ENCODE results near the gene TSEN2. TPM values are rescaled to one million over a fixed set of nuclear protein-coding genes. Genes with fewer than 3 reads are reported as not detected.
"Not testable (repeated sequence)": the region's sequence is repeated elsewhere in the genome, so short reads cannot be mapped to it uniquely, and the experiment has no call there.

TSEN2 gene
- total RNA-seq, 1 donor from 2014 or later, result 8.6 TPM

DNA sequence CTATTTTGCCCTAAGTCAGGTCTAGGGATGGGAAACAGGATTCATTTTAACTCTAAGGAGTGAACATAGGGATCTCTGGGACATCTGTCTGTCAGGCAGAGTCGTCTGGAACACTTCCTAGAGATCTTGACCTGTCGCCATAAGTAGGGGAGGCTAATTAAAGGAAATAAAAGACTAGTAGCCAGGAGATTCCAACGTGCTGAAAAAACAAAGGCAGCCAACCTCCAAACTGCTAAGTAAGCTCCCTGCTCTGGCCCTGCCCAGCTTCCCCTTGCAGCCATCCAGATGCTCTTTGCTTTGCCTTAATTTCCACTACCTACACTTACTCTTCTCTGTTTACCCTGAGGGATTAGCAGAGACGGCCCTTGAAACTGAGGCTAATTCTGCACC is 18.4 kb upstream of the TSEN2 start:
- H3K9me3 Mint-ChIP-seq (ENCODE audit: low read depth), result no peaks in the 10 kb centered on the region
- no peak overlapping the region for H3K4me3 Mint-ChIP-seq (ENCODE audit: unreplicated experiment)
- no peaks in the 10 kb centered on the region for H3K27me3 Mint-ChIP-seq (ENCODE audit: low read depth)
- no peak for DNase-seq (ENCODE audit: low spot score)
- H3K27ac Mint-ChIP-seq (ENCODE audit: unreplicated experiment), result no peak overlapping the region
- no peaks in the 10 kb centered on the region for H3K36me3 Mint-ChIP-seq (ENCODE audit: low read depth)
- H3K4me1 Mint-ChIP-seq (ENCODE audit: low read depth), result peaks cover 22% of the 10 kb centered on the region
- TF ChIP-seq, protein P1, sequence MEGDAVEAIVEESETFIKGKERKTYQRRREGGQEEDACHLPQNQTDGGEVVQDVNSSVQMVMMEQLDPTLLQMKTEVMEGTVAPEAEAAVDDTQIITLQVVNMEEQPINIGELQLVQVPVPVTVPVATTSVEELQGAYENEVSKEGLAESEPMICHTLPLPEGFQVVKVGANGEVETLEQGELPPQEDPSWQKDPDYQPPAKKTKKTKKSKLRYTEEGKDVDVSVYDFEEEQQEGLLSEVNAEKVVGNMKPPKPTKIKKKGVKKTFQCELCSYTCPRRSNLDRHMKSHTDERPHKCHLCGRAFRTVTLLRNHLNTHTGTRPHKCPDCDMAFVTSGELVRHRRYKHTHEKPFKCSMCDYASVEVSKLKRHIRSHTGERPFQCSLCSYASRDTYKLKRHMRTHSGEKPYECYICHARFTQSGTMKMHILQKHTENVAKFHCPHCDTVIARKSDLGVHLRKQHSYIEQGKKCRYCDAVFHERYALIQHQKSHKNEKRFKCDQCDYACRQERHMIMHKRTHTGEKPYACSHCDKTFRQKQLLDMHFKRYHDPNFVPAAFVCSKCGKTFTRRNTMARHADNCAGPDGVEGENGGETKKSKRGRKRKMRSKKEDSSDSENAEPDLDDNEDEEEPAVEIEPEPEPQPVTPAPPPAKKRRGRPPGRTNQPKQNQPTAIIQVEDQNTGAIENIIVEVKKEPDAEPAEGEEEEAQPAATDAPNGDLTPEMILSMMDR (IDR thresholded peaks at IDR 0.05), result no peak

DNA sequence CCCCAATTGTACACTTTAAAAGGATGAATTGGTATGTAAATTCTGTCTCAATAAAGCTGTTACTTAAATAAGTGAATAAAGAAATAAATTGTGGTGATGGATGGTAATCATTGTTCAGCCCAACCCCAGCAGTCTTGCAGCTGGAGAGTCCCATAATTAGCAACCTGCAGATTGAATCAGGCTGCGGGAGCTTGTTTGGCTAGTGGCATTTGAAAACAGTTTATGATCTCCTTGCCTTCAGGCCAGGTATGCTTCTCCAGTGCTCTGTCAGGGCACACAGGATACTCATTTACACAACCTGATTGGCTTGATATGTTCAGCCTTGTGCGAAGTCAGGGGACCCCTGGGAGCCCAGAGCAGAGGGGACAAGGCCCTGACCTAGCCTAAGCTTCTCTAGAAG is 16.5 kb upstream of the TSEN2 start:
- Mint-ChIP-seq H3K27ac (ENCODE audit: unreplicated experiment) (no peak overlapping the region), H3K4me3 (ENCODE audit: unreplicated experiment) (no peak overlapping the region), H3K36me3 (ENCODE audit: low read depth) (no peaks in the 10 kb centered on the region), H3K27me3 (ENCODE audit: low read depth) (no peaks in the 10 kb centered on the region), H3K9me3 (ENCODE audit: low read depth) (no peaks in the 10 kb centered on the region), H3K4me1 (ENCODE audit: low read depth) (peaks cover 35% of the 10 kb centered on the region)
- no peak for DNase-seq (ENCODE audit: low spot score)
- TF ChIP-seq, protein P1 (IDR thresholded peaks at IDR 0.05), result no peak

DNA sequence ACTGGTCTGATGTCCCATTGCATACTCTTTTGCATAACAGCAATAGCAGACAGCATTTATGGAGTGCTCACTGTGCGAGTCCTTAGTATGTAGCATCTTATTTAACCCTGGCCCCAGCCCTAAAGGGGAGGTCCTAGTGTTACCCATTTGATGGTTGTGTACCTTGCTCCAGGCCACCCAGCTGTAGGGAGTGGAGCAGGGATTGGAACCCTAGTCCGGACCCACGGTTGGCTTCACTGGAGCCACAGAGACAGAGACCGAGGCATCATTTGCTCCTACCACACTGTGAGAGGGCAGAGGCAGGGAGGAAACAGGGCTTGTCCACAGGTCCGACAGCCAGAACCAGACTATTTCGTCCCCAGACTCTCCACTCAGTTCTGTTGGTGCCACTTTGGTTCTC is 16.0 kb upstream of the TSEN2 start:
- H3K9me3 Mint-ChIP-seq (ENCODE audit: low read depth), result no peaks in the 10 kb centered on the region
- no peak for DNase-seq (ENCODE audit: low spot score)
- H3K27ac Mint-ChIP-seq (ENCODE audit: unreplicated experiment), result no peak overlapping the region
- H3K36me3 Mint-ChIP-seq (ENCODE audit: low read depth), result no peaks in the 10 kb centered on the region
- peaks cover 35% of the 10 kb centered on the region for H3K4me1 Mint-ChIP-seq (ENCODE audit: low read depth)
- TF ChIP-seq, protein P1 (IDR thresholded peaks at IDR 0.05), result no peak
- no peaks in the 10 kb centered on the region for H3K27me3 Mint-ChIP-seq (ENCODE audit: low read depth)
- no peak overlapping the region for H3K4me3 Mint-ChIP-seq (ENCODE audit: unreplicated experiment)

DNA sequence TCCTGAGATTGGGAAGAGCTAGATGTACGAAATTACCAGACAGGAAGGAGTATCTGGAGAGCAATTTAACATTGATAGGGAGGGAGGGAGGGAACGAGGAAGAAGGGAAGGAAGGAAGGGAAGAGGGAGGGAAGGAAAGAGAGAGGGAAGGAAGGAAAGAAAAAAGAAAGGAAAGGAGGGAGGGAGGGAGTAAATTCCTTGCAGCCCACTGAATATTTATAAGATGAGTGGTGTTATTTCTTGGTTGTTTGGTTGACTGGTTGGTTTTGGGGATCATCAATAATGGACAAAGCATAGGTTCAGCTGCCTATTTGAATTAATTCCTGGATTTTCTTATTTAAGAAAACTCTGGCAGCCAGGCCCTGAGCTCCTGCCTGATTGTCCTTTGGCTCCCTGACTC is 15.5 kb upstream of the TSEN2 start:
- H3K4me1 Mint-ChIP-seq (ENCODE audit: low read depth), result peaks cover 35% of the 10 kb centered on the region
- H3K27ac Mint-ChIP-seq (ENCODE audit: unreplicated experiment), result no peak overlapping the region
- no peak for DNase-seq (ENCODE audit: low spot score)
- no peaks in the 10 kb centered on the region for H3K27me3 Mint-ChIP-seq (ENCODE audit: low read depth)
- no peaks in the 10 kb centered on the region for H3K36me3 Mint-ChIP-seq (ENCODE audit: low read depth)
- TF ChIP-seq, protein P1 (IDR thresholded peaks at IDR 0.05), result no peak
- no peaks in the 10 kb centered on the region for H3K9me3 Mint-ChIP-seq (ENCODE audit: low read depth)
- H3K4me3 Mint-ChIP-seq (ENCODE audit: unreplicated experiment), result no peak overlapping the region

DNA sequence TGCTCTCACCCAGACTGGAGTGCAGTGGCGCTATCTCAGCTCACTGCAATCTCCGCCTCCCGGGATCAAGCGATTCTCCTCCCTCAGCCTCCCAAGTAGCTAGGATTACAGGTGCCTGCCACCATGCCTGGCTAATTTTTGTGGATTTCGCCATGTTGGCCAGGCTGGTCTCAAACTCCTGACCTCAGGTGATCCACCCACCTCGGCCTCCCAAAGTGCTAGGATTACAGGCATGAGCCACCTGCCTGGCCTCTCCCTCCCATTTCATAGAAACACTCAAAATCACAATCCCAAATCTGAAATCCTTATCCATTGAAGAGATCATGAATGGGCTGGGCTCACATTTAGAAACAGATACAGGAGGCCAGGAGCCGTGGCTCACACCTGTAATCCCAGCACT is 15.1 kb upstream of the TSEN2 start:
- H3K4me3 Mint-ChIP-seq (ENCODE audit: unreplicated experiment); H3K9me3 Mint-ChIP-seq (ENCODE audit: low read depth); DNase-seq (ENCODE audit: low spot score); H3K36me3 Mint-ChIP-seq (ENCODE audit: low read depth); H3K27me3 Mint-ChIP-seq (ENCODE audit: low read depth); H3K27ac Mint-ChIP-seq (ENCODE audit: unreplicated experiment): not testable (repeated sequence)
- H3K4me1 Mint-ChIP-seq (ENCODE audit: low read depth), result peaks cover 35% of the 10 kb centered on the region

- DNase-seq (ENCODE audit: low spot score), result no peak
- no peak overlapping the region for H3K4me3 Mint-ChIP-seq (ENCODE audit: unreplicated experiment)
- H3K27ac Mint-ChIP-seq (ENCODE audit: unreplicated experiment), result no peak overlapping the region
- no peaks in the 10 kb centered on the region for H3K27me3 Mint-ChIP-seq (ENCODE audit: low read depth)
- no peaks in the 10 kb centered on the region for H3K36me3 Mint-ChIP-seq (ENCODE audit: low read depth)
- no peaks in the 10 kb centered on the region for H3K9me3 Mint-ChIP-seq (ENCODE audit: low read depth)
- H3K4me1 Mint-ChIP-seq (ENCODE audit: low read depth), result peaks cover 35% of the 10 kb centered on the region
- TF ChIP-seq, protein P1 (IDR thresholded peaks at IDR 0.05), result no peak
These were observed 14.2 kb upstream of the TSEN2 start for GRCh38 chr3:12470111-12470510.

Measured in chondrocyte (in vitro differentiated cells).